ENCODE measurements around the gene JAM3. TPM values are rescaled to one million over a fixed set of nuclear protein-coding genes. Genes with fewer than 3 reads are reported as not detected.

Gene JAM3
- total and polyA plus RNA-seq, 2 of the 8 experiments (the other 6 are each of a cell fraction or from before 2014, with no cell fraction given) = 19.6 to 42.8 TPM

DNA sequence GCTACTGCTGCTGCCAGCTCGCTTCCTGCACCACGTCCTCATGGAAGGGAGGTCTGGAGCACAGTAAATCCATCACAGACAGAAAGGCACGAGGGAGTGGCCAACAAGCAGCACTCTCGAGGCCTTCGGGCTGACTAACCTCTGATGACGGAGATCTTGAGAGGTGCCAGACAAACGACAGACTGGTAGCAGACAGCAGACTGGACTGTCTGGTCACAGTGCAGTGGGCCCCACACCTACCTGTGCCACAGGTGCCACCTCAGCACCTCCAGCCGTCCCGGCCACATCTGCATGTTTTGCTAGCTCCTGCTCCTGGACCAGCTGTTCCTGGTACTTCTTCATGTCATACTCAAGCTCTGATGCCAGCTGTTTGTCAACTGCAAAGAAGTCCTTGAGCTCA is 90.8 kb downstream of the JAM3 start (continued):
- TF ChIP-seq, protein P1, sequence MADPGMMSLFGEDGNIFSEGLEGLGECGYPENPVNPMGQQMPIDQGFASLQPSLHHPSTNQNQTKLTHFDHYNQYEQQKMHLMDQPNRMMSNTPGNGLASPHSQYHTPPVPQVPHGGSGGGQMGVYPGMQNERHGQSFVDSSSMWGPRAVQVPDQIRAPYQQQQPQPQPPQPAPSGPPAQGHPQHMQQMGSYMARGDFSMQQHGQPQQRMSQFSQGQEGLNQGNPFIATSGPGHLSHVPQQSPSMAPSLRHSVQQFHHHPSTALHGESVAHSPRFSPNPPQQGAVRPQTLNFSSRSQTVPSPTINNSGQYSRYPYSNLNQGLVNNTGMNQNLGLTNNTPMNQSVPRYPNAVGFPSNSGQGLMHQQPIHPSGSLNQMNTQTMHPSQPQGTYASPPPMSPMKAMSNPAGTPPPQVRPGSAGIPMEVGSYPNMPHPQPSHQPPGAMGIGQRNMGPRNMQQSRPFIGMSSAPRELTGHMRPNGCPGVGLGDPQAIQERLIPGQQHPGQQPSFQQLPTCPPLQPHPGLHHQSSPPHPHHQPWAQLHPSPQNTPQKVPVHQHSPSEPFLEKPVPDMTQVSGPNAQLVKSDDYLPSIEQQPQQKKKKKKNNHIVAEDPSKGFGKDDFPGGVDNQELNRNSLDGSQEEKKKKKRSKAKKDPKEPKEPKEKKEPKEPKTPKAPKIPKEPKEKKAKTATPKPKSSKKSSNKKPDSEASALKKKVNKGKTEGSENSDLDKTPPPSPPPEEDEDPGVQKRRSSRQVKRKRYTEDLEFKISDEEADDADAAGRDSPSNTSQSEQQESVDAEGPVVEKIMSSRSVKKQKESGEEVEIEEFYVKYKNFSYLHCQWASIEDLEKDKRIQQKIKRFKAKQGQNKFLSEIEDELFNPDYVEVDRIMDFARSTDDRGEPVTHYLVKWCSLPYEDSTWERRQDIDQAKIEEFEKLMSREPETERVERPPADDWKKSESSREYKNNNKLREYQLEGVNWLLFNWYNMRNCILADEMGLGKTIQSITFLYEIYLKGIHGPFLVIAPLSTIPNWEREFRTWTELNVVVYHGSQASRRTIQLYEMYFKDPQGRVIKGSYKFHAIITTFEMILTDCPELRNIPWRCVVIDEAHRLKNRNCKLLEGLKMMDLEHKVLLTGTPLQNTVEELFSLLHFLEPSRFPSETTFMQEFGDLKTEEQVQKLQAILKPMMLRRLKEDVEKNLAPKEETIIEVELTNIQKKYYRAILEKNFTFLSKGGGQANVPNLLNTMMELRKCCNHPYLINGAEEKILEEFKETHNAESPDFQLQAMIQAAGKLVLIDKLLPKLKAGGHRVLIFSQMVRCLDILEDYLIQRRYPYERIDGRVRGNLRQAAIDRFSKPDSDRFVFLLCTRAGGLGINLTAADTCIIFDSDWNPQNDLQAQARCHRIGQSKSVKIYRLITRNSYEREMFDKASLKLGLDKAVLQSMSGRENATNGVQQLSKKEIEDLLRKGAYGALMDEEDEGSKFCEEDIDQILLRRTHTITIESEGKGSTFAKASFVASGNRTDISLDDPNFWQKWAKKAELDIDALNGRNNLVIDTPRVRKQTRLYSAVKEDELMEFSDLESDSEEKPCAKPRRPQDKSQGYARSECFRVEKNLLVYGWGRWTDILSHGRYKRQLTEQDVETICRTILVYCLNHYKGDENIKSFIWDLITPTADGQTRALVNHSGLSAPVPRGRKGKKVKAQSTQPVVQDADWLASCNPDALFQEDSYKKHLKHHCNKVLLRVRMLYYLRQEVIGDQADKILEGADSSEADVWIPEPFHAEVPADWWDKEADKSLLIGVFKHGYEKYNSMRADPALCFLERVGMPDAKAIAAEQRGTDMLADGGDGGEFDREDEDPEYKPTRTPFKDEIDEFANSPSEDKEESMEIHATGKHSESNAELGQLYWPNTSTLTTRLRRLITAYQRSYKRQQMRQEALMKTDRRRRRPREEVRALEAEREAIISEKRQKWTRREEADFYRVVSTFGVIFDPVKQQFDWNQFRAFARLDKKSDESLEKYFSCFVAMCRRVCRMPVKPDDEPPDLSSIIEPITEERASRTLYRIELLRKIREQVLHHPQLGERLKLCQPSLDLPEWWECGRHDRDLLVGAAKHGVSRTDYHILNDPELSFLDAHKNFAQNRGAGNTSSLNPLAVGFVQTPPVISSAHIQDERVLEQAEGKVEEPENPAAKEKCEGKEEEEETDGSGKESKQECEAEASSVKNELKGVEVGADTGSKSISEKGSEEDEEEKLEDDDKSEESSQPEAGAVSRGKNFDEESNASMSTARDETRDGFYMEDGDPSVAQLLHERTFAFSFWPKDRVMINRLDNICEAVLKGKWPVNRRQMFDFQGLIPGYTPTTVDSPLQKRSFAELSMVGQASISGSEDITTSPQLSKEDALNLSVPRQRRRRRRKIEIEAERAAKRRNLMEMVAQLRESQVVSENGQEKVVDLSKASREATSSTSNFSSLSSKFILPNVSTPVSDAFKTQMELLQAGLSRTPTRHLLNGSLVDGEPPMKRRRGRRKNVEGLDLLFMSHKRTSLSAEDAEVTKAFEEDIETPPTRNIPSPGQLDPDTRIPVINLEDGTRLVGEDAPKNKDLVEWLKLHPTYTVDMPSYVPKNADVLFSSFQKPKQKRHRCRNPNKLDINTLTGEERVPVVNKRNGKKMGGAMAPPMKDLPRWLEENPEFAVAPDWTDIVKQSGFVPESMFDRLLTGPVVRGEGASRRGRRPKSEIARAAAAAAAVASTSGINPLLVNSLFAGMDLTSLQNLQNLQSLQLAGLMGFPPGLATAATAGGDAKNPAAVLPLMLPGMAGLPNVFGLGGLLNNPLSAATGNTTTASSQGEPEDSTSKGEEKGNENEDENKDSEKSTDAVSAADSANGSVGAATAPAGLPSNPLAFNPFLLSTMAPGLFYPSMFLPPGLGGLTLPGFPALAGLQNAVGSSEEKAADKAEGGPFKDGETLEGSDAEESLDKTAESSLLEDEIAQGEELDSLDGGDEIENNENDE (IDR thresholded peaks at IDR 0.05; ENCODE audit: insufficient replicate concordance, low read length) = no peak
- TF ChIP-seq RFX5 (IDR thresholded peaks at IDR 0.05; ENCODE audit: borderline replicate concordance, low read depth, low read length) = no peak
- TF ChIP-seq, protein P2, sequence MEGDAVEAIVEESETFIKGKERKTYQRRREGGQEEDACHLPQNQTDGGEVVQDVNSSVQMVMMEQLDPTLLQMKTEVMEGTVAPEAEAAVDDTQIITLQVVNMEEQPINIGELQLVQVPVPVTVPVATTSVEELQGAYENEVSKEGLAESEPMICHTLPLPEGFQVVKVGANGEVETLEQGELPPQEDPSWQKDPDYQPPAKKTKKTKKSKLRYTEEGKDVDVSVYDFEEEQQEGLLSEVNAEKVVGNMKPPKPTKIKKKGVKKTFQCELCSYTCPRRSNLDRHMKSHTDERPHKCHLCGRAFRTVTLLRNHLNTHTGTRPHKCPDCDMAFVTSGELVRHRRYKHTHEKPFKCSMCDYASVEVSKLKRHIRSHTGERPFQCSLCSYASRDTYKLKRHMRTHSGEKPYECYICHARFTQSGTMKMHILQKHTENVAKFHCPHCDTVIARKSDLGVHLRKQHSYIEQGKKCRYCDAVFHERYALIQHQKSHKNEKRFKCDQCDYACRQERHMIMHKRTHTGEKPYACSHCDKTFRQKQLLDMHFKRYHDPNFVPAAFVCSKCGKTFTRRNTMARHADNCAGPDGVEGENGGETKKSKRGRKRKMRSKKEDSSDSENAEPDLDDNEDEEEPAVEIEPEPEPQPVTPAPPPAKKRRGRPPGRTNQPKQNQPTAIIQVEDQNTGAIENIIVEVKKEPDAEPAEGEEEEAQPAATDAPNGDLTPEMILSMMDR (IDR thresholded peaks at IDR 0.05; ENCODE audit: control extremely low read depth in 1 of 3, insufficient read depth in 1 of 3, low read depth in 1 of 3, low read length in 3 of 3) = no peak
- no peak for TF ChIP-seq BACH1 (IDR thresholded peaks at IDR 0.05; ENCODE audit: low read length)
- no peak for TF ChIP-seq CHD1 (IDR thresholded peaks at IDR 0.05; ENCODE audit: low read depth, low read length)
- TF ChIP-seq SIRT6 (IDR thresholded peaks at IDR 0.05; ENCODE audit: low read length) = no peak
- TF ChIP-seq KDM1A (IDR thresholded peaks at IDR 0.05; ENCODE audit: borderline replicate concordance, low read length) = no peak
- no peak for TF ChIP-seq POLR2AphosphoS5 (IDR thresholded peaks at IDR 0.05; ENCODE audit: low read depth, low read length)
- TF ChIP-seq TEAD4 (IDR thresholded peaks at IDR 0.05; ENCODE audit: low read depth, low read length) = no peak

Measured in H1 (cell line).